ENCODE results near the gene TMEM119.
"Not testable (repeated sequence)": the region's sequence is repeated elsewhere in the genome, so short reads cannot be mapped to it uniquely, and the experiment has no call there.

The TMEM119 gene

DNA sequence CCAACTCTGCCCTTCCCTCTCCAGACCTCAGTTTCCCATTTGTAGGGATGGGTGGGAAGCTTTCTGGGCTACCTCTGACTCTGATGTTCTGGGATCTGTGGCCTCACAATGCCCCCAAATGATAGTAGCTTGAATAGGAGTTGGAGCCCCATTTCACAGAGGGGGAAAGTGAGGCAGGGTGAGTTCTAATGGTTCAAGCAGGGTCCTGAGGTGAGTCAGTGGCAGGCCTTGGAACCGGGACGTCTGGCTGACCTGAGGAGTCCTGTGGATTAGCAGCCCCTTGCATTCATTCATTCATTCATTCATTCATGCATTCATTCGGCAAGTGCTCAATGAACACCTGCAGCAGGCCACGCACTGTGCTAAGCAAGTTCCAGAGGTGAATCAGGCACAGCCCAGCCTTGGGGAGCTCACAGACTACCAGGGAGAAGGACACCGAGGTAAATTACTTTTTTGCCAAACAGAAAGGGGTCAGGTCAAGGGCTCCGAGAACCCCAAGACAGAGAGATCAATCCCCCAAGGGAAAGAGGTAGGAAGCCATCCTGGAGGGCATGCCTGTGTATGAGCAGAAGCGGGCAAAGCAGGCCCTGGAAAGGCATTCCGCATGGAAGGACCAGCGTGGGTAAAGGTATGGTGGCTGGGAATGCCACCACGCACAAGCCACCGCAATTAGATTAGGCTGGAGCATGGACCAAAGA is 818 bp upstream of the TMEM119 start:
- DNase-seq, result no peak

DNA sequence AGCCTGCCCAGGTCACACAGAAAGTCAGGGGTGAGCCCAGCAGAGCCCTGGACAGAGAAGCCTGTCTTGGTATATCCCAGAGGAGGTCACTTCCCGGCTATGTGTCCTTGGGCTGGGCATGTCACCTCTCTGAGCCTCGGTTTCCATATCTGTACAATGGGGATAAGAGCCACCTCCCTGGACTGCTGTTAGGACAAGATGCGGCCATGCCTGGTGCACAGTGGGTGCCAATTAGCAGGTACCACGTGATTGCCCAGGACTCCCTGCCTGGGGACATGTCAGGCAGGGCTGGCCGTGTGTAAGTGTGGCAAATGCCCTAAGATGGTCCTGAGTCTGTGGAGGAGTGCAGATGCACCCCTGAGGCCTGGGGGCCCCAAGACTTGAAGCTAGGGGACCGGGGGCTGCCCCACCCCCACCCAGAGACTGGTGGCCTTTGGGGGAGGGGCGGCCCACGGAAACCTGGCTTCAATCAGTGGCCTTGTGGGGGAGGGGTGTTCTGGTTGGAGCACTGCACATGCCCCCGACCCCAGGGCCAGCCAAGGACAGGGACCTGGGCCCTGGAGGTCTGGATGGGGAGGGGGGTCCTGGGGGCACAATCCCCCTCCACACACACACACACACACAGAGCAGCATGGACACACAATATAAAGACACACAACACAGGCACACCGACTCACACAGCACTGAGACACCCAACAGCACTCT is 878 bp downstream of the TMEM119 start:
- DNase-seq, result no peak

DNA sequence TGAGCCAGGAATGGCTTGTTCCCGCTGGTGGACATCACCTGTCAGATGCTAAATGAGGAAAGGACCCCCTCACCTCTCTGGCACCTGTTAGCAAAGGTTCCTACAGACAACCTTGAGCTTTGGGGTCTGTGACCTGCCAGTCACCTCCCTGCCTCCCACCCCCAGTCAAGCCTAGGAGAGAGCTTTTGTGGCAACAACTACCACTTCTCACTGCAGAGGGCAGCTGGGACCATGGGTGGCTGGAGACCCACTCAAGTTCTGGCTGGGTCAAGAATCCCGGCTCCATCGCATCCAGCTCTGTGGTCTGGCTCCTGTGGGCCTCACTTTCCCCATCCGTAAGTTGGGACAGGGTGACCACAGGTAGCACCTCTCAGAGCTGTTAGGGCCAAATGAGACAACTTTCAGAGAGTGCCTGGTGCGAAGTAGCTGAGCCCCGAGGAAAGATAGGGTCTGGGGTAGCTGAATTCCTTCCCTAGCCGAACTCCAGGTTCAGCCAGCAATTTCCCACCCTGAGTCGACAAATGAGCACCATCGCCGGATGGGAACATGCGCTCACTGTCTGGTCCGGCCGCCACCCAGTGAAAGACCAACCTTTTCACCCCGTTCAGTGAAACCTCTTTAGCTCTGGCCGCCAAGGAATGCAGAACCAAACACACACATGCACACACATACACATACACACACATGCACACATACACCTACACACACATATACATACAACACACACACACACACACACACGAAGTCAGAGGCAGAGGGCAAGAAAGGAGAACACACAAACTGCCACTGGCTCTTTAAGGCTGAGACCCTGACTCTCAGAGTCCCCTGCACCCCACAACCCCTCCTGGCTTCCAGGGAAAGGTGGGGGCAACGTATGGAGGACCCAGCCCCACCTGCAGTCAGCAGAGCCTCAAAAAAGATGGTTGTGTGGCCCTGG is 1.9 kb downstream of the TMEM119 start:
- DNase-seq, result no peak

DNA sequence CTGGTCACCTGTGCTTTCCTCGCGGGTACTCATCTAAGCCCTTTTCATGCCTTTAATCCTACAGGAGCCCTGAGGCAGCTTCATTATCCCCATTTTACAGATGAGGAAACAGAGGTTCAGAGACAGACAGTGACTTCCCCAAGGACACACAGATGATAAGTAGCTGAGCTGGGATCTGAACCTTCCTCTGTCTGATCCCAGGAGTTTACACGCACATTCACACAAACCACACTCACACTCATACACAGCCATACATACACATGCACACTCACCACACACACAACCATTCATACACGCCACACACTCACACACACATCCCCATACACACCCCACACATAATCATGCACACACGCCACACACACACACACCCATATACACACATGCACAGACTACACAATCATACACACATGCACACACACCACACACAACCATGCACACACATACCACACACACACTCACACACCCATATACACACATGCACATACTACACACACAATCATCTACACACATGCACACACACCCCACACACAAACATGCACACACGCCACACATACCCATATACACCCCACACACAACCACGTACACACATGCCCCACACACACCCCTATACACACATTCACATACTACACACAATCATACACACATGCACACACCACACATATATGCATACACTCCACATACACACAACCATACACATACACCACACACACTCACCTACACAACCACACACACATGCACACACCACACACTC is 2.7 kb downstream of the TMEM119 start:
- no peak for DNase-seq

DNA sequence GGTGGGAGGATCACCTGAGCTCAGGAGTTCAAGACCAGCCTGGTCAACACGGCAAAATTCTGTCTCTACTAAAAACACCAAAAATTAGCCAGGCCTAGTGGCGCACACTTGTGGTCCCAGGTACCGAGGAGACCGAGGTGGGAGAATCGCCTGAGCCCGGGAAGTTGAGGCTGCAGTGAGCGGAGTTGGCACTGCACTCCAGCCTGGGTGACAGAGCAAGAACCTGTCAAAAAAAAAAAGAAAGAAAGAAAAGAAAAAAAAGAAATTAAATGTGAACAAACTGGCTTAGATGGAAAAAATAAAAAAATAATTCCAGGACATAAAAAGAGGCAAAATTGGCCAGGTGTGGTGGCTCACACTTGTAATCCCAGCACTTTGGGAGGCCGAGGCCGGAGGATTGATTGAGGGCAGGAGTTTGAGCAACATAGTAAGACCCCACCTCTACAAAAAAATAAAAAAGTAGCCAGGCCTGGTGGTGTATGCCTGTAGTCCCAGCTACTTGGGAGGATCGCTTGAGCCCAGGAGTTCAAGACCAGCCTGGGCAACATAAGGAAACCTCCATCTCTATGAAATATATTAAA is 3.5 kb downstream of the TMEM119 start:
- no peak for DNase-seq

DNA sequence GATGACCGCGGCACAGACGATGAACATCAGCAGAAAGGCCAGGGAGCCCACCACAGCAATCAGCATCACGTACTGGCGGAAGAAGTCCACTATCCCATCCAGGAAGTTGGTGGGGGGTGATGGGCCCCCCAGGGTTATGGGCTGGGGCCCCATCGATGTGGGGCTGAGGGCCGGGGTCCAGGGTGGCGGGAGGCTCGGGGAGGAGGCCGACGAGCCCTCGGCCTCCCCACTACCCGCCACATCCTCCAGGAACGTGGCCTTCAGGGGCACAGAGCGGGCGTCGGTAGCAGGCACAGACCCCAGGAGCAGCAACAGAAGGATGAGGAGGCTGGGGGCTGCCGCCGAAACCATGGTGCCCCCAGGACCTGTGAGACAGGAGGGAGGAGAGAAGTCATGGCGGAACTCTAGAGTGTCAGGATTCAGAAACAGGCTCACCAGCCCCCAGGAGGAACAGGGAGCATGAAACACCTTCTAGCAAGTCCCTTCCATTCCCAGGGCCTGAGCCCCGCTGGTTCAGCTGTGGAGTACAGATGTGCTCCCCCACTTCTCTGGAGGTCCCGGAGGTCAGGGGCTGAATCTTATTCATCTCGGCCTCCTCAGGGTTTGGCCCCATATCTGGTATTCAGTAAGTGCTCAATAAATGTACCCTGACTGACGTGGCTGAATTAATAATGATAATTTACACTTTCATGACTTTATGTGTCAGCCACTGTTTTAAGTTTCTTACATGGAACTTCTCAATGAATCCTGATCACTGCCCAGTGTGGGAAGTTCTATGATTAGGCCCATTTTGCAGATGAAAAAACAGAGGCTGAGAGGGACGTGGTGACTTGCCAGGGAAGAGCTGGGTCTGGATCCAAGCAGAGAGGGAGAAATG is 5.6 kb downstream of the TMEM119 start:
- DNase-seq, result no peak

DNA sequence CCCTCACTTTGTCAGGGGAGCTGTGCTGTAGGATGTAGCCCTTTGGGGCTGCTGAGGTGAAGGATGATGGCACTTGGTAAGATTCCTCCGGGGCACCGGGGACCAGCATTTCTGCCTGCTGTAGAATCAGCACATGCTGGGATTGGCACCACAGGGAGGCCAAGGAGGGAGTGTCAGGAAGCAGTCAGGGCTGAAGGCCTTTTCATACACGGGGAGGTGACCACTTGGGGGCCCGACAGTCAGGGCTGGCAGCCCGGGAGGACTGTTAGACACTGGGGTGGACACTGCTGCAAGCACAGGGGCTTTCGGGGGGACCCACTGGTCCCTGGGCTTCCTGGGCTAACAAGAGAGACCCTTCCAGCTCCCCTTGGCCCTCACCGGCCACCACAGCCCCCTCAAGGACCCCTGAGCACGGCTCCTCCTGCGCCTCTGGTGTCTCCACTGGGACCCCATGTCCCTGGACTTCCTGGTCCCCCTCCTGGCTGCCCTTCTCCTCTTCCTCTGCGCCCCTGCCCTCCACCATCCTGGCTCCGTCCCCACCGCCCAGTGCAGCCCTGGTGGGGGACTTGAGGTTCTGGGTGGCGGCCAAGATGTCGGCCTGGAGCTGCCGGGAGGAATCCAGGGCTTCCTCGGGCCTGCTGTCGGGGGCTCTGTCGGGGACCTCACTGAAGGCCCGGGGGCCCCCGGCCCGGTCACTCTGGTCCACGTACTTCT is 6.5 kb downstream of the TMEM119 start:
- DNase-seq, result no peak

DNA sequence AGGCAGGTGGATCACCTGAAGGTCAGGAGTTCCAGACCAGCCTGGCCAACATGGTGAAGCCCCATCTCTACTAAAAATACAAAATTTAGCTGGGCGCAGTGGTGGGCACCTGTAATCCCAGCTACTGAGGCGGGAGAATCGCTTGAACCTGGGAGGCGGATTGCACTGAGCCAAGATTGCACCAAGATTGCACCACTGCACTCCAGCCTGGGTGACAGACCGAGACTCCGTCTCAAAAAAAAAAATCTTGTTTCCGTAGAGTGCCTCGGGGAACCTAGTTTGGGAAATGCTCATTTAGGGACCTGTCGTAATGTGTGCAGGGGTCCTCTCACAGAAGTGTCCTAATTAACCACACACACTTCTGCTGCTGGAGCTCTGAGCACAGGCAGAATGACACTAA is 7.4 kb downstream of the TMEM119 start:
- DNase-seq, result not testable (repeated sequence)

DNA sequence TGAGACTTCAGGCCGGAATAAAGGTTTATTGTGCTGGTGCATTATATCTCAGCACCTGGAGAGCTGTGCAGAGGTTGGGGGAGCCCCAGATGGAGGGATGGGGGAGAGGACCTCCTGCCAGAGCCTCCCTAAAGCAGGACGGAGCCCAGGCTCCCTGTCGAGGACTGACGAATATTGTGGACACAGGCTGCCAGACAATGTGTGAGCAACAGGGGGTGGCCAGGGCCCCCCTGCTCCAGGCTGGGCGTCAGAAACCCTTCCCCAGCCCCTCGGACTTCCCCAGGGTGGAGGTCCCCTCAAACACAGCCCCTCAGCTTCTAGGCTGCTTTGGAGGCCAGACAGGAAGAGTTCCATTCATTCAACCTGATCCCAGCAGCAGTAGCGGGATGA is 8.0 kb downstream of the TMEM119 start:
- DNase-seq, result no peak

DNA sequence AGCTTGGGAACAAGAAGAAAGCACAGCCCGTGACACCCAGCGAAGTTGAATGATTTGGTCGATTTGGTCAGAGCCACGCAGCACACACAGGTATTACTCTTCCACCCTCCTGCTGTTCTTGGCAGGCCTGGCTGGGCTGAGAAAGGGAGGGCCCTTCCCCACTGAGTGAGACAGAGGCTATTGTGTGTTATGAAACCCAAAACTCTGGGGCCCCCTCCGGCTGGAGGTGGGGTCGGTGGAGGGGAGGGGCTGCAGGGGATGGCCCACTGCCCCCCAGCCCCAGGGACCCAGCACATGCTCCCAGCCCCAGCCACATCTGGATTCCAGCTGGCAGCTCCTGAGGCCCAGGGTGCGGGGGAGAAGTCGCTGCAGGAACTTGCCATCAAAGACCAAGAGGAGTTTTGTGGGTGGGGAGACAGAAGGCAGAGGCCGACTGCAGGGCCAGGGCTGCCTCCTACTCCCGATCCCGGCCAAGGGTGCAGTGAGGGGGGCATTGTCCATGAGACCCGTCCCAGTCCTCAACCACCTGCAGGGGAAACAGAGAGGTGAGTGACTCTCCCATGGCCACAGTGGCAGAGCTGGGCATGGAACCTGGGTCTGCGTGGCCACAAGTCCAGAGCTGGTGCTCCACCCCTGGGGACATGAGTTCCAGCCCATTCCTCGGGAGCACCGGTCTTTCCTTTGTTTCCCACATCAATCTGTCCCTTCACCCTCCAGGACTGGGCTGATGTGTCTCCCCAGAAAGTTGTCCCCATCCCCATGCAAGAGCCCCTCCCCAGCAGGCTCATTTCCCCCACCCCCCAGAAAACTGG is 8.7 kb downstream of the TMEM119 start:
- DNase-seq, result no peak

DNA sequence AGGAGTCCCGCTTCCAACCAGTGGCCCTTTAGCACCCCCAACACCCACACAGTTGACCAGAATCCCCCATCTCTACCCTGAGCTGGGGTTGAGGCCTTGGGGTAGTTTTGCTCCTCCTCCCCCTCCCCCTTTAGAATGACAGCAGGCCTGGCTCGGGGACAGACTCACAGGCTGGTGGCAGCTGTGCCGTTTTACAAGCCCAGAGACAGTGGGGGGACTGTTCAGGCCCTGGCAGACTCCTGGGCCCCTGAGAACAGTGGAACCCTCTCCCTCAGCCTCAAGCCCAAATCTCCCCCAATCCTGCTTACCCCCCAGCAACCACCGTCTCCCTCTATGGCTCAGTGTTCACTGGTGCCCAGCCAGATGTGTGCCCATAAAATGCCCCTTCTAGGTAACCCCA is 10.1 kb downstream of the TMEM119 start:
- no peak for DNase-seq

DNA sequence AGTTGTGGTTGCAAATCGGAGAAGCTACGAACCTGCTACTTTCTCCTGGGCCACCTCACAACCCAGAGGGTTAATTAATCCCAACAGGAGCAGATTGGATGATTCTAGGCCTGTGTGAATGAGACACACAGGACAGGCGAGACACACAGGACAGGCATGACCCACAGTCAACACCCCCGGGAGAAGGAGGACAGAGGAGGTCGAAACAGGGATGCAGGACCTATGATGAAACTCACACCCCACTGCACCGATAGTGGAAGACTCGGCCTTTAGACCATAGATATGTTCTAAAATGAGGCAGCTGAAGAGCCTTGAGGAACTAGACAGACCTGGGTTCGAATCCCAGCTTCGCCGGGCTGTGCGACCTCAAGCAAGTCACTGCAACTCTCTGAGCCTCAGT is 11.6 kb downstream of the TMEM119 start:
- no peak for DNase-seq

DNA sequence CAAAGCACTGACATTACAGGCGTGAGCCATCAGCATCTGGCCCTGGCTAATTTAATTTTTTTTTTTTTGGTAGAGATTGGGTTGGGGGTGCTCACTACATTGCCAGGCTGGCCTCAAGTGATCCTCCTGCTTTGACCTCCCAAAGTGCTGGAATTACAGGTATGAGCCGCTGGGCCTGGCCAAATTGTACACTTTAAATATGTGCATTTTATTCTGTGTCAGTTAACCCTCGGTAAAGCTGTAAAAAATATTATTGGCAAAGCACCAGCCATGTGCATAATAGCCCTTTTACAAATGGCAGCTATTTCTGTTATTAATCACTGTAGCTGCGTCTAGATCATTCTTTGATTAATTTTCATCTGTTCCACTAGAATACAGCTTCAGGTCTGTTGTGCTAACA is 12.0 kb downstream of the TMEM119 start:
- DNase-seq, result no peak

DNA sequence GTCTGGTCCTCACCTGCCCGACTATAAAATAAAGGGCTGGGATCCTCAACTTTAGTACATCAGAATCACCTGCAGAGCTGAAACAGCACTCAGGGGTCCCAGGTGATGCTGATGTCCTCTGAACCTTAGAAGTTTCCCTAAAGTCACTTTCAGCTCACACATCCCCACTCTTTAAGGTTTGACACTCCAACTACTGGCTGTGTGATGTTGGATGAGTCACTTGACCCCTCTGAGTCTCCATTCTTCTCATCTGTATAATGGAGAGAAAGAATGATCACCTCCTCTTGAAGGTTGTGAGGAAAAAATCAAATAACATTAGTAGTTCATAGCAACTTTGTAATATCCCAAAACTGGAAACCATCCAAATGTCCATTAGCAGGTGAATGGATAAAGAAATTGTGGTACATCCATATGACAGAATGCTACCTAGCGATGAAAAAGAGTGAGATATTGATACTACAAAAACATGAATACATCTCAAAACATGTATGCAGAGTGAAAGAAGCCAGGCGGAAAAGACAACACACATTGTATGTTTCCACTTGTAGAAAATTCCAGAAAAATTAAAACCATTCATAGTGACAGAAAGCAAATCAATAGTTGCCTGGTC is 13.3 kb downstream of the TMEM119 start:
- no peak for DNase-seq

DNA sequence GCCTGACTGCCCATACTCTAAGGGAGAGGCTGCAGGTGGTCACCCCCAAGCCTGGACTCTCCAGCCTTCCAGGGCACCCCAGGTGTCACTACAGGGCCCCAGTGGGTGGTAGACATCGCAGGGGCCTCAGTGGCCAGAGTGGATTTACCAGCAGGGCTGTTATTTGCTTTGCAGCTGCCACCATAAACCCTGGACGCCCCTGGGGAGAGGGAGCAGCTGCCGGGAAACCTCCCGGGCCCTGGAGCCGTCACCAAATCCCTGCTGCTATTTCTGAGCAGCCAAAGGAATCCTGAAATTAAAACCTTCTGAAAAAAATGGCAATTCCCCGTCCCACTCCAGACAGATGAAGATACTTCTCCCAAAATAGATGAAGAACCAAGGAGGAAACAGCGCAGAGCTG is 13.9 kb downstream of the TMEM119 start:
- DNase-seq, result no peak

DNA sequence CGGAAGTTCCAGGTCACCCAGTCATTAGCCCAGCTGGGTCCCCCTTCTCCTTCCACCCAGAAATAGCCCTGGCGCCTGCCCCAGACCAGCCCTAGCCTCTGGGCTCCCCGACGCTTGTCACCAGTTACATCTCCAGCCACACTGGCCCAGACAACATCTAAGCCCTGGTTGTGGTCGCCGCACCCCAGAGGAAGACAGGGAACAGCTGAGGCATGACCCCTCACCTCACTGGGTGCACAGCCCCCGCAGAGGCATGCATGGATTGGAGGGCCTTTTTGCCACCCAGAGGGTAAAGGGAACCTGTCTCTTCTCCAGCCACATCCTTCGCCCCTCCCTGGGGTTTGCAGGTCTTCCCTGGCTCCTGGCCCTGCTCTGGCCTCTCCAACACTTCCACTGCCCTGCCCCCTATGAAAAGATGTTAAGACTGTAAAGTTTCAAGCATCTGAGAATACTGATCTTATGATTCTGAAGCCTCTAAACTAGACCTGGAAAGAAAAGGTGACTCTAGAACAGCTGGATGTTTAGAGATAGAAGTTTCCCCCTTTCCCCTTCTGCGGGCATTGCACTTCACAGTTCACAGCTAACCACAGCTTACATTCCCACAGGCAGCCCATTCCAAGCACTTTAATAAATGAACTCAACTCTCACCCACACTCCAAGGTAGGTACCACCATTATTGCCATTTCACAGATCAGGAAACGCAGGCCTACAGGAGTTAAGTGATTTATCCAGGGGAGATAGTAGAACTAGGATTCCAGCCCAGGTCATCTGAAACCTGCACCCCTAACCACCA is 14.7 kb downstream of the TMEM119 start:
- no peak for DNase-seq

DNA sequence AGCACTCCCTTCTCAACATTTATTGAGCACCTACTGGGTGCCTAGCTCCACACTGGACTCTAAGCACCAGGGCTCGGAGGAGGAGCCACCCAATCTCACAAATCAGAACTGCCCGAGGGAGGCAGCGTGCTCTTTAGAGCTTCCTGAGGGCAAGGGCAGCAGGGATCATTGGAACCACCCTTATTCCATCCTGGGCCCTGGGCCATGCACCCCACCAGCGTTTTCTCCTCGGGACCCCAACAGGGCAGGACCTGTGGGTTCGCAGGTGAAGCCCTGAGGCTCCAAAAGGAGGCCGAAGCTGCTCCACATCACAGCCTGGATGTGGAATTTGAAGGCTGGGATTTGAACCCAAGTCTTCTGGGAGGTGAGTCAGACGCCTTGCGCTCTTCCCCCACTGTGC is 15.4 kb downstream of the TMEM119 start:
- DNase-seq, result no peak

All from hematopoietic multipotent progenitor cell treated with erythropoietin and hydrocortisone succinate and interleukin-3 and kit ligand, for 8 days (in vitro differentiated cells).